OCI-LY1 (cell line): ENCODE measurements around the gene MX1.

Experiments used
- EZH2 ChIP-seq: fragments of 200-600 bp; sonication (generic), shearing (Covaris generic); IDR thresholded peaks from 2 replicates; pipeline ENCODE4 v1.8.0; 2017; ENCODE audit warnings: borderline replicate concordance, mixed run types, mild to moderate bottlenecking, antibody characterized with exemption, low read length, moderate library complexity, mixed read lengths
- TF ChIP-seq, protein P1 (sequence below): fragments of 200-600 bp; sonication (generic), shearing (Covaris generic); IDR thresholded peaks from 2 replicates; pipeline ENCODE4 v1.5.1; 2017; ENCODE audit warnings: mild to moderate bottlenecking, antibody characterized with exemption, low read length, moderate library complexity, mixed read lengths

DNA sequence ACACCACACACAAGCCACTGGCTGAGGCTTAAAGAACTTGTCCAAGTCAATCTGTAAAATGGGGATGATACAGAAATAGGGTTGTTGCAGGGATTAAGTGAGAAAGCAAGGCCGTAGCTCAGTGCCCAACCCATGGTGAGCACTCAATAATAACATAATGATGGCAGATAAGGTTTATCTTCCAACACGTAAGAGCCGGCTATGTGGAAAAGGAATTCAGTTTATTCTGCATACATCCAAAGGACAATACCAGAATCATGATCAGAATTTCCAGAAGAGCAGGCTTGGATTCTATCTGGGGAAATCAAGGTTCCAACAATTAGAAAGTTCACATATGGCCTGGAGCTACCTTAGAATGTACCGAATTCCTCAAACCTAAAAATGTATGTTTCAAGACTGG lies 77.3 kb downstream of the MX1 start:
- TF ChIP-seq, protein P1, sequence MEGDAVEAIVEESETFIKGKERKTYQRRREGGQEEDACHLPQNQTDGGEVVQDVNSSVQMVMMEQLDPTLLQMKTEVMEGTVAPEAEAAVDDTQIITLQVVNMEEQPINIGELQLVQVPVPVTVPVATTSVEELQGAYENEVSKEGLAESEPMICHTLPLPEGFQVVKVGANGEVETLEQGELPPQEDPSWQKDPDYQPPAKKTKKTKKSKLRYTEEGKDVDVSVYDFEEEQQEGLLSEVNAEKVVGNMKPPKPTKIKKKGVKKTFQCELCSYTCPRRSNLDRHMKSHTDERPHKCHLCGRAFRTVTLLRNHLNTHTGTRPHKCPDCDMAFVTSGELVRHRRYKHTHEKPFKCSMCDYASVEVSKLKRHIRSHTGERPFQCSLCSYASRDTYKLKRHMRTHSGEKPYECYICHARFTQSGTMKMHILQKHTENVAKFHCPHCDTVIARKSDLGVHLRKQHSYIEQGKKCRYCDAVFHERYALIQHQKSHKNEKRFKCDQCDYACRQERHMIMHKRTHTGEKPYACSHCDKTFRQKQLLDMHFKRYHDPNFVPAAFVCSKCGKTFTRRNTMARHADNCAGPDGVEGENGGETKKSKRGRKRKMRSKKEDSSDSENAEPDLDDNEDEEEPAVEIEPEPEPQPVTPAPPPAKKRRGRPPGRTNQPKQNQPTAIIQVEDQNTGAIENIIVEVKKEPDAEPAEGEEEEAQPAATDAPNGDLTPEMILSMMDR, result no peak
- TF ChIP-seq EZH2, result no peak
